IPS DF 4.7 (cell line): ENCODE results near the gene SPON1.
"Not testable (repeated sequence)": the region's sequence is repeated elsewhere in the genome, so short reads cannot be mapped to it uniquely, and the experiment has no call there.

Experiments
- DNase-seq: peaks from one replicate; pipeline ENCODE4 v3.0.0-alpha.2; 2013; ENCODE audit warnings: low spot score; ENCODE audit errors: extremely low read depth

Gene SPON1

GRCh38 chr11:14081581-14082231 lies 119.2 kb downstream of the SPON1 start:
- DNase-seq = no peak

- no peak for DNase-seq
Observed at GRCh38 chr11:14082338-14082737, 119.8 kb downstream of the SPON1 start.

- DNase-seq = not testable (repeated sequence)
Observed at GRCh38 chr11:14088861-14089260, 126.3 kb downstream of the SPON1 start.

GRCh38 chr11:14089690-14090462 lies 127.4 kb downstream of the SPON1 start:
- no peak for DNase-seq

GRCh38 chr11:14090631-14091030 lies 128.1 kb downstream of the SPON1 start:
- not testable (repeated sequence) for DNase-seq

- DNase-seq = no peak
Observed at GRCh38 chr11:14093065-14093464, 130.5 kb downstream of the SPON1 start.

GRCh38 chr11:14094481-14095037 lies 132.0 kb downstream of the SPON1 start:
- no peak for DNase-seq

GRCh38 chr11:14095882-14096281 lies 133.4 kb downstream of the SPON1 start:
- DNase-seq = no peak

GRCh38 chr11:14096606-14097005 lies 134.1 kb downstream of the SPON1 start:
- no peak for DNase-seq

GRCh38 chr11:14101388-14101787 lies 138.9 kb downstream of the SPON1 start:
- DNase-seq = no peak

- no peak for DNase-seq
Observed at GRCh38 chr11:14102766-14103165, 140.2 kb downstream of the SPON1 start.

- DNase-seq = no peak
Observed at GRCh38 chr11:14105446-14105845, 142.9 kb downstream of the SPON1 start.

GRCh38 chr11:14106303-14107049 lies 144.0 kb downstream of the SPON1 start:
- no peak for DNase-seq

- DNase-seq = no peak
Observed at GRCh38 chr11:14107050-14107430, 144.5 kb downstream of the SPON1 start.

- no peak for DNase-seq
Observed at GRCh38 chr11:14109742-14110141, 147.2 kb downstream of the SPON1 start.

- no peak for DNase-seq
Observed at GRCh38 chr11:14110629-14111028, 148.1 kb downstream of the SPON1 start.

GRCh38 chr11:14111496-14111895 lies 149.0 kb downstream of the SPON1 start:
- no peak for DNase-seq

- no peak for DNase-seq
Observed at GRCh38 chr11:14112721-14113120, 150.2 kb downstream of the SPON1 start.

- no peak for DNase-seq
Observed at GRCh38 chr11:14114269-14114668, 151.7 kb downstream of the SPON1 start.

- DNase-seq = no peak
Observed at GRCh38 chr11:14114786-14115185, 152.3 kb downstream of the SPON1 start.

GRCh38 chr11:14117632-14118031 lies 155.1 kb downstream of the SPON1 start:
- no peak for DNase-seq

GRCh38 chr11:14118072-14118471 lies 155.5 kb downstream of the SPON1 start:
- no peak for DNase-seq
